Germinal center (tissue), 1 donor: Measurements from ENCODE around the gene KRT9.
"Not testable (repeated sequence)": the region's sequence is repeated elsewhere in the genome, so short reads cannot be mapped to it uniquely, and the experiment has no call there.

Experiments
- DNase-seq: peaks from one replicate; pipeline ENCODE4 v3.0.0; 2012; ENCODE audit warnings: mixed read lengths, low spot score

The KRT9 gene

GRCh38 chr17:41578971-41579370 lies 7.1 kb upstream of the KRT9 start:
- DNase-seq, result no peak

- no peak for DNase-seq
Measured at GRCh38 chr17:41578538-41578937, 6.7 kb upstream of the KRT9 start.

DNA sequence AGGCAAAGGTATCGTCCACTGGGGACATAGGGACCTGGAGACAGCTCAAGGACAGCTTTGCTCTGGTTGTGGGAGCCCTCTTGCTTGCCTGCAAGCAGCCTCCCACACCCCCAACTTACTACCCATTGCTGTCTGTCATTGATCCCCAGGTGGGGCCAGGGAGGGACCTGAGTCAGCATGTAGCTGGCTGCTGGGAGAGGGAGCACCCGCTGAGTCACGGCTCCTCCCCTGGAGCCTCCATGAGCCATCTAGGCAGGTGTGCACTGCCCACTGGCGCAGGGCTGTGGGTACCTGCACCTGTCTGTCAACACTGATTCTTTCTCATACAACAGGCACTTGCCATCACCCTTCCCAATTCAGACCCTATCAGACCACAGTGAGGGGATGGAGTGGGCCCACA lies 4.9 kb upstream of the KRT9 start:
- DNase-seq, result not testable (repeated sequence)

GRCh38 chr17:41575336-41575735 lies 3.5 kb upstream of the KRT9 start:
- DNase-seq, result no peak

GRCh38 chr17:41567317-41567716 lies 4.5 kb downstream of the KRT9 start:
- DNase-seq, result no peak

DNA sequence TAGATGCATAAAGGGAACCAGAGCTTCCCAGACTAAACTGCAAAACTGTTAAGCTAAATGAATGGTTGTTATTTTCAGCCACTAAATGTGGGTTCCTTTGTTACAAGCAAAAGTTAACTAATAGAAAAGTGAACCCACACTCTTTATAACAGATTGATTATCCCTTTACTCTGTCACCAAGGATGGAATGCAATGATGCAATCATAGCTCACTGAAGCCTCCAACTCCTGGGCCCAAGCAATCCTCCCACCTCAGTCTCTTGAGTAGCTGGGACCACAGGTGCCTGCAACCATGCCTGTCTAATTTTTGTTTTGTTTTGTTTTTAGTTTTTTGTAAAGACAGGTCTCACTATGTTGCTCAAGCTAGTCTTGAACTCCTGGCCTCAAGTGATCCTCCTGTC lies 6.5 kb downstream of the KRT9 start:
- no peak for DNase-seq

DNA sequence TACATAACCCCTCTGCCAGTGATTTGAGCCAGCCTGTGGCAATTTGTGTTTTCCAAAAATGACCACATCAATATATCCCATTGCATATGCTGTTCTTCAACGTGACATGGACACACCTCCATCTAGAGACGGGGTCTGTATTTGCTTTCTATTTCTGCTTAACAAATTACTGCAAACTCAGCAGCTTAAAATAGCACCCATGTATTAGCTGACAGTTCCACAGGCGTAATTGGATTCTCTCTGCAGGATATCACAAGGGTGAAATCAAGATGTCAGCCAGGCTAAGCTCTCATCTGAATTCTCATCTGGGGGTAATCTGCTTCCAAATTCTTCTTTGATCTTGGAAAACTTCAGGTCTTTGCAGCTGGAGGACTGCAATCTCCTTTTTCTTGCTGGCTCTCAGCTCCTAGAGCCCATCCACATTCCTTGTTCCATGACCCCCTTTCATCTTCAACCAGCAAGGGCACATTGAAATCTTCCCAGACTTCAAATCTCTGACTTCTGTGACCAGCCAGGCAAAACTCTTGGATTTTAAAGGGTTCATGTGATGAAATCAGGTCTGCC lies 8.2 kb downstream of the KRT9 start:
- no peak for DNase-seq

- DNase-seq, result no peak
Measured at GRCh38 chr17:41561554-41561953, 10.3 kb downstream of the KRT9 start.

DNA sequence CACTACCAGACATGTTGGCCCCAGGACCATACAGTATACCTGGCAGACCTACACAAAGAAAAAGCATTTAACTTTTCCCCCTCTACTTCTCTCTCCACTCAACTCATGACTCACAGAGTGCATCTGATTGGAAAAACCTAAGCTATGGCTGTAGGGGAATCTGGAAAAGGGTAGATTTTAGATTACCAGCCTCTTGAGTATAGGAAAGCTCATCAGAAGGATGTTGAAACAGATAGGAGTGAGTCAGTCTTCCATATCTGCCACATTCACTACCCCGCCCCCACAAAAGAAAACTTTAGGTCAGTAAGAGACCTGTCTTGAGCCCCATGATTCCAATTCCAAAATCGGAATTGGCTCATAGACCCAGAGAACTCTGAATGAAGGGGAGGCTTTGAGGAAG lies 12.3 kb downstream of the KRT9 start:
- no peak for DNase-seq

- no peak for DNase-seq
Measured at GRCh38 chr17:41556931-41557330, 14.9 kb downstream of the KRT9 start.

DNA sequence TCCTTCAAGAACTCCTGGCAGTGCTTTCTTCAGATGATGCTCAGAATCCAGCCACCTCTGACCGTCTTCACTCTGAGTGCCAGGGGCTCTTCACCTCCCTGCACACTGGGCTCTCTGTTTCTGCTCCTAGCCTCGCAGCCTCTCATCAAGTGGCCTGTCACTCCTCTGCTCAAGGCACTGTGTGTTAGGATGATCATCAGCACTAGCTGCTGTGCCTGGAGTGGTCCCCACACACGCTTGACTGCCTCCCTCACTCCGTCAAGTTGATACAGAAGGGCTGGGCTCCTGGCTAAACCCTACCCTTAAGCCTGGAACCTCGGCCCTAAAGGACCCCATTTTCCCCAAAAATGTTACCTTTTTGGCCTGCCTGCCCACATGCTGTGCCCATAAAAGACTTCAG lies 15.6 kb downstream of the KRT9 start:
- DNase-seq, result no peak

DNA sequence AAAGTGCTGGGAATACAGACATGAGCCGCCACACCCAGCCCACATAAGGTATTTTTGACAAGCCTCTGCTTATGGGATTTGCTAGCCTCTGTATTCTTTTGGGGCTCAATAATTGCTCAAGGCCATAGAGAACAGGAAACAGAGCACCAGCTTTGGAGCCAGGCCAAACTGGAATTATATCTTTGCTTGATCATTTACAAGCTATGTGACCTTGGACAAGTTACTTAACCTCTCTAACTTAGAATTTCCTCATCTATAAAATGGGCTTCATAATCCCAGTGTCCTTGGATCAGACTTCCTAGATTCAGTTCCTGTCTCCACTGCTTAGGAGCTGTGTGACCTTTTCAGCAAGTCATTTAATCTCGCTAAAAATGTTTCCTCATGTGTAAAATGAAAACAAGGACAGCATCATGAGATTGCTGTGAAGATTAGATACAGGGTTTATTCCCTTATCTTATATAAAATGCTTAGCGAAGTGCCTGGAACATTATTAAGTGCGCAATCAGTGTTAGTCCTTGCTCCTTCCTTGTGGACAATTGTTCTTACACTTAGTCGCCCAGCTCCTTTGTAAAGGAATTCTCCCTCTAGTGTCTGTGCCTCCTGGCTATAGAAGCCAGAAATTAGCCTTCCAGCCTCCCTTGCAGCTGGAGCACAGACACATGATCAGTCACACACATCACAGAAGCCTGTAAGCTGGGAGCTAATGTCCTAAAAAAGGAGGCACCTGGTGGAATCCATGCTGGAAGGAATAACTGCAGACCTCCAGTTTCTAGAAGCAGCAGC lies 16.6 kb downstream of the KRT9 start:
- no peak for DNase-seq

GRCh38 chr17:41553987-41554680 lies 17.7 kb downstream of the KRT9 start:
- no peak for DNase-seq

DNA sequence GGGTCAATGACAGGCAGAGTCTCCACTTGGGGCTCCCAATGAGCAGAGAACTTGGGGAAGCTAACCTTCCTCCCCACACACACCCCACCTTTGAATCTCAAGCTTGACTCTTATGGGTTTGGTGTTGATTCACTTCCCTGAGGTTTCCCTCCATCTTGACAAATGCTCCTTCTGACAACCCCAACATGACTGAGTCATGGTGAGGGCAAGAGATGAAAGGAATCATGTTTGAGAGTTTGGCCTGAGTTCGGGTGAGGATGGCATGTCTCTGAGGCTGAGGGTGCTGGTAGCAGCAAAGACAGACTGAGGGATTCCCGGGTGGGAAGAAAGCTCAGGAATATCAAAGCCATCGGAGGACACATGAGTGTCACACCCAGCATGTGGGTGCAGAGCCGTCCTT lies 18.7 kb downstream of the KRT9 start:
- DNase-seq, result no peak

DNA sequence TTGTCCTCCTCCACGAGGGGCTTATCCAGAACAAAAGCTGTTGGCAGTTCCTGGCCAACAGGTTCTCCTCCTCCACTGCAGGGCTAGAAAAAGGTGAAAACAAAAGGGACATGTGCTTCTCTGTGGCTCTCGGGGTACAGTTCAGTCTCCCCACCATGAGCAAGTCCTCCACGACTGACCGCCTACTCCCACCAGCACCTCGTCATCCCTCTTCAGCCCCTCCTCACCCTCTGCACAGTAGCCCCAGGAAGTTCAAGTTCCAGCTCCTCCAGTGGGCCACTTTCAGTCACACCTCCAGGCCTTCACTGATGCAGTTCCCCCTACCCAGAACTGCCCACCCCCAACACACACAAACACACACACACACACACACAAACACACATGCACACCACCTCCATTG lies 19.4 kb downstream of the KRT9 start:
- DNase-seq, result no peak

- no peak for DNase-seq
Measured at GRCh38 chr17:41551365-41551764, 20.5 kb downstream of the KRT9 start.

DNA sequence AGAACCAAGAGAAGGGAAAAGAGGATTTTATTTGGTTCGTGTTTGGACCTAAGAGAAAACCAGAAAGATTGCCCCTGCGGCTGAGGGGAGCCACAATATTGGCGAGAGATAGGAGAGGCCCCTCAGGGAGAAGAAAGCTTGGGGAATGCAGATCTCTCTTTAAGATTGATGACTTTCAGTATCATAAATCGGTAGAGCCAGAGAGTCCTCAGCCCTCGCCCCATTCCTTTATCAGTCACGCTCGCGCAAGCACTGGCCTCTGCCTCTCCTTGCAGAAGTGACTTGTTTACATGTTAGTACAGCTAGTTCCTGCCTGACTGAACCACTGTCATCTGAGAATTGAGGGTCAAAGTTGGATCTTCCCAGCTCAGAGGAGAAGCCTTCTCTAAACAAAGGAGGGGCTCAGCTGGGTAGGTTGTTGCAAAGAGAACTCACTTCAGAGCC lies 22.2 kb downstream of the KRT9 start:
- DNase-seq, result no peak

DNA sequence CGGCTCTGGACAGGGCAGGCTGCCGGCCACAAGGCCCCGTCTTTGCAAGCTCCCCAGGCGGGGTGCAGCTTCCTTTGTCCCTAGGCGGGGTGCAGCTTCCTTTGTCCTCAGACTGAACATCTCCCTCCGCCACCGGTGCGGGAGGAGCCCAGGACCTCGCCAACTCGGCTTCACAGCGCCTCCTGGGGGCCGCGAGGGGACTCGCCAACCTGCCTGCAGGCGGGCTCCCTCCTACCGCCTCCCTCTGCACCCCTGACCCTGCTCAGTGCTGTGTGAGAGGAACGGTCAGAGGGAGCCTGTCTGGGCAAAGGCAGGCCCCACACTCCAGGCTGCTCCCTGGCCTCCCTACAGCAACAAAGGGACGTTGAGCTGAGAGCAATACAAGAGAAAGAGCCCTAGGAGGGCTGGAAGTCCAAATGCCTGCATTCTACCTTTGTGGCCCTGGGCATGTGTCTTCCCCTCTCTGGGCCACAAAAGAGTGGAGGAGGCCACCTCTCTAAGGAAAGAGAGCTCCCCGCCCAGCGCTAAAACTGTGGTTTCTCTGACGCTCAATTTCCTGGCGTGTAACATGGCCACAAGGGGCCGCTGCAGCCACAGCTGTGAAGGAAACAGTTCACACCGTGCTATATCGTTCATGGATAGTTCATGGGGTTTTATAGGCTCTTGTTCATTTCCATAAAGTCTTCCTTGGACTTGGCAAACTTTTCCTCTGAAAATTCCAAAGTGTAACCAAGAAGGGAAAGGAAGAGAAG lies 22.8 kb downstream of the KRT9 start:
- DNase-seq, result peak; percentile 79

GRCh38 chr17:41547921-41548843 lies 23.7 kb downstream of the KRT9 start:
- DNase-seq, result no peak

GRCh38 chr17:41547378-41547841 lies 24.4 kb downstream of the KRT9 start:
- no peak for DNase-seq

DNA sequence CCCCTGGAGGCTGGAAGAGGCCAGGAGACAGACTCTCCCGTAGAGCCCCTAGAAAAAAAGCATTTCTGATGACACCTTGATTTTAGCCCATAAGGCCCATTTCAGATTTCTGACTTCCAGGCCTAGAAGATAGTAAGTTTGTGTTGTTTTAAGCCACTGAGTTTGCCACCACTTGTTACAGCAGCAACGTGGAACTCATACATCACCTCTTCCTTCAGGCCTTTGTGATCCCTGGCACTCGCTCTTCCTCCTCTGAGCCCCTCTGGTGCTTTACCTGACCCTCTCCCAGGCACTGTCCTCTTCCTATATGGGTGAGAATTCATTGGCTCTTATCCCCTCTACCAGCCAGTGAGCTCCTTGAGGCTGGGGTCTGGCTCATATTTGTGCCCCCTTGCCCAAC lies 25.0 kb downstream of the KRT9 start:
- DNase-seq, result no peak
